ENCODE data around the gene SNTA1.

GRCh38 chr20:33480048-33480447 lies 36.5 kb upstream of the SNTA1 start:
- TF ChIP-seq CTCF (IDR thresholded peaks at IDR 0.05) (no peak), ZFX (IDR thresholded peaks at IDR 0.05; ENCODE audit: borderline replicate concordance) (no peak)

All from 22Rv1 (cell line).